H9 (cell line): Measurements from ENCODE around the gene GABRG1. TPM values are rescaled to one million over a fixed set of nuclear protein-coding genes. Genes with fewer than 3 reads are reported as not detected.

Source experiments
- DNase-seq: peaks from one replicate; pipeline ENCODE4 v3.0.0-alpha.2; 2017
- H2AFZ ChIP-seq: one replicate; pipeline ENCODE4 v1.6.1; 2013; ENCODE audit warnings: mild to moderate bottlenecking, low read length, control low read depth, moderate library complexity
- H2AK5ac ChIP-seq: 2 replicates; pipeline ENCODE4 v1.6.1; 2013; ENCODE audit warnings: low read length, control low read depth, mixed read lengths; ENCODE audit not compliant: insufficient read length
- H2BK120ac ChIP-seq: one replicate; pipeline ENCODE4 v1.6.1; 2013; ENCODE audit warnings: low read depth, mild to moderate bottlenecking, low read length, control low read depth, inconsistent platforms; ENCODE audit not compliant: poor library complexity, severe bottlenecking
- H2BK12ac ChIP-seq: 2 replicates; pipeline ENCODE4 v1.6.1; 2013; ENCODE audit warnings: low read length, control low read depth, mixed read lengths, low read depth; ENCODE audit not compliant: insufficient read length
- H2BK15ac ChIP-seq: 2 replicates; pipeline ENCODE4 v1.6.1; 2013; ENCODE audit warnings: low read depth, low read length, control low read depth
- H2BK20ac ChIP-seq: one replicate; pipeline ENCODE4 v1.6.1; 2013; ENCODE audit warnings: low read depth, mild to moderate bottlenecking, low read length, control low read depth, inconsistent platforms; ENCODE audit not compliant: poor library complexity, severe bottlenecking
- H2BK5ac ChIP-seq: 2 replicates; pipeline ENCODE4 v1.6.1; 2013; ENCODE audit warnings: low read length, control low read depth, mixed read lengths; ENCODE audit not compliant: insufficient read length
- H3K14ac ChIP-seq: 2 replicates; pipeline ENCODE4 v1.6.1; 2013; ENCODE audit warnings: low read length, control low read depth; ENCODE audit not compliant: insufficient read depth
- H3K18ac ChIP-seq: 2 replicates; pipeline ENCODE4 v1.6.1; 2013; ENCODE audit warnings: low read depth, mild to moderate bottlenecking, mixed read lengths, low read length, control low read depth; ENCODE audit not compliant: insufficient read length
- H3K23ac ChIP-seq: 2 replicates; pipeline ENCODE4 v1.6.1; 2013; ENCODE audit warnings: low read length, control low read depth, mixed read lengths, low read depth; ENCODE audit not compliant: insufficient read length
- H3K23me2 ChIP-seq: 2 replicates; pipeline ENCODE4 v1.6.1; 2013; ENCODE audit warnings: low read depth, mild to moderate bottlenecking, mixed read lengths, low read length, control low read depth; ENCODE audit not compliant: insufficient read length, poor library complexity, severe bottlenecking
- H3K27ac ChIP-seq: 2 replicates; pipeline ENCODE4 v1.5.1; 2013; ENCODE audit warnings: low read length, control low read depth, mixed read lengths, low read depth; ENCODE audit not compliant: insufficient read length
- H3K27me3 ChIP-seq: 2 replicates; pipeline ENCODE4 v1.6.1; 2013; ENCODE audit warnings: low read length, control low read depth, inconsistent platforms; ENCODE audit not compliant: insufficient read depth
- H3K4ac ChIP-seq: 2 replicates; pipeline ENCODE4 v1.6.1; 2013; ENCODE audit warnings: low read depth, mild to moderate bottlenecking, control low read depth, inconsistent platforms, low read length, moderate library complexity
- H3K4me1 ChIP-seq: 2 replicates; pipeline ENCODE4 v1.6.1; 2013; ENCODE audit warnings: low read length, control low read depth, inconsistent platforms; ENCODE audit not compliant: insufficient read depth
- H3K4me2 ChIP-seq: 2 replicates; pipeline ENCODE4 v1.6.1; 2013; ENCODE audit warnings: low read length, control low read depth, mixed read lengths; ENCODE audit not compliant: insufficient read length, insufficient read depth
- H3K56ac ChIP-seq: 2 replicates; pipeline ENCODE4 v1.6.1; 2013; ENCODE audit warnings: low read depth, mild to moderate bottlenecking, mixed read lengths, low read length, control low read depth; ENCODE audit not compliant: insufficient read length
- H3K79me1 ChIP-seq: 2 replicates; pipeline ENCODE4 v1.6.1; 2013; ENCODE audit warnings: low read depth, mild to moderate bottlenecking, moderate library complexity, low read length, control low read depth, inconsistent platforms; ENCODE audit not compliant: insufficient read depth, poor library complexity, severe bottlenecking
- H3K79me2 ChIP-seq: 2 replicates; pipeline ENCODE4 v1.6.1; 2013; ENCODE audit warnings: low read length, control low read depth, inconsistent platforms; ENCODE audit not compliant: insufficient read depth
- H3K9ac ChIP-seq: 2 replicates; pipeline ENCODE4 v1.6.1; 2013; ENCODE audit warnings: low read length, control low read depth, mixed read lengths; ENCODE audit not compliant: insufficient read length; ENCODE audit errors: extremely low read depth
- H3K9me3 ChIP-seq: one replicate; pipeline ENCODE4 v1.6.1; 2013; ENCODE audit warnings: low read depth, low read length, inconsistent platforms; ENCODE audit not compliant: control insufficient read depth
- H3T11ph ChIP-seq: one replicate; pipeline ENCODE4 v1.6.1; 2013; ENCODE audit warnings: mild to moderate bottlenecking, low read length, control low read depth, inconsistent platforms
- H4K20me1 ChIP-seq: one replicate; pipeline ENCODE4 v1.6.1; 2013; ENCODE audit not compliant: control insufficient read depth, insufficient read length, insufficient read depth
- H4K5ac ChIP-seq: 2 replicates; pipeline ENCODE4 v1.6.1; 2013; ENCODE audit warnings: low read depth, mild to moderate bottlenecking, mixed read lengths, low read length, control low read depth; ENCODE audit not compliant: insufficient read length
- H4K8ac ChIP-seq: replicated peaks from 2 replicates; pipeline ENCODE4 v1.6.1; 2013; ENCODE audit warnings: low read length, control low read depth, mixed read lengths, low read depth; ENCODE audit not compliant: insufficient read length
- H4K91ac ChIP-seq: 2 replicates; pipeline ENCODE4 v1.6.1; 2013; ENCODE audit warnings: low read depth, mild to moderate bottlenecking, moderate library complexity, mixed read lengths, low read length, control low read depth; ENCODE audit not compliant: insufficient read length
- H3K27ac Mint-ChIP-seq, 3 experiments: 2 replicates in 2 of 3; 3 replicates in 1 of 3; pipeline ENCODE4 v1.8.0; 2020 to 2021; ENCODE audit warnings: mixed read lengths in 3 of 3, mild to moderate bottlenecking in 1 of 3, moderate library complexity in 1 of 3
- H3K27me3 Mint-ChIP-seq: 2 replicates; pipeline ENCODE4 v1.8.0; 2021; ENCODE audit warnings: low read depth, mild to moderate bottlenecking, moderate library complexity, mixed read lengths
- H3K36me3 Mint-ChIP-seq, 3 experiments: 2 replicates in 2 of 3; 3 replicates in 1 of 3; pipeline ENCODE4 v1.8.0; 2020 to 2021; ENCODE audit warnings: low read depth in 3 of 3, mixed read lengths in 3 of 3; ENCODE audit not compliant: insufficient read depth in 1 of 3
- H3K4me1 Mint-ChIP-seq, 2 experiments: 2 replicates each; pipeline ENCODE4 v1.8.0; 2020; ENCODE audit warnings: mixed read lengths in 2 of 2
- H3K4me3 Mint-ChIP-seq, 2 experiments: 2 replicates in 1 of 2; 3 replicates in 1 of 2; pipeline ENCODE4 v1.8.0; 2020 to 2021; ENCODE audit warnings: mild to moderate bottlenecking in 2 of 2, mixed read lengths in 2 of 2, moderate library complexity in 1 of 2
- H3K9me3 Mint-ChIP-seq, 2 experiments: 2 replicates in 1 of 2; 3 replicates in 1 of 2; pipeline ENCODE4 v1.8.0; 2020; ENCODE audit warnings: mild to moderate bottlenecking in 2 of 2, mixed read lengths in 2 of 2, moderate library complexity in 1 of 2
- CTCF ChIP-seq: fragments of 200-600 bp; sonication (generic); conservative IDR thresholded peaks from 3 replicates; pipeline ENCODE4 v1.8.0; 2021; ENCODE audit warnings: antibody characterized with exemption, mild to moderate bottlenecking
- WGBS: extraction: QIAGEN DNeasy Blood & Tissue Kit; methylation state at CpG from one replicate; pipeline ENCODE4 v1.1.7; 2013; ENCODE audit warnings: missing lambda C conversion rate, low lambda C conversion rate, mixed read lengths; ENCODE audit not compliant: insufficient read length; ENCODE audit errors: extremely low coverage; 5-methylcytosine and 5-hydroxymethylcytosine counted together
- total RNA-seq: library from RNA; stranded (reverse); gene quantifications from 2 replicates; pipeline ENCODE4 v1.2.1, GENCODE V29; 2021

Gene GABRG1
- total RNA-seq, 1 experiment from 2014 or later = 0.11 TPM

GRCh38 chr4:46081674-46082073, 42.2 kb downstream of the GABRG1 start:
- Histone ChIP-seq H2AFZ (no peak overlapping the region), H3T11ph (no peak overlapping the region), H3K27ac (no peak overlapping the region), H3K14ac (no peak overlapping the region), H4K91ac (no peak overlapping the region), H3K27me3 (no peaks in the 10 kb centered on the region), H3K56ac (no peak overlapping the region), H3K79me2 (no peaks in the 10 kb centered on the region), H2BK12ac (no peak overlapping the region), H4K8ac (no peak overlapping the region), H2BK120ac (no peak overlapping the region), H3K4me1 (no peaks in the 10 kb centered on the region), H4K20me1 (no peaks in the 10 kb centered on the region), H3K18ac (no peak overlapping the region), H2BK20ac (no peak overlapping the region), H2BK5ac (no peak overlapping the region), H3K79me1 (no peaks in the 10 kb centered on the region), H2AK5ac (no peak overlapping the region), H3K9me3 (no peaks in the 10 kb centered on the region), H3K4ac (no peak overlapping the region), H4K5ac (no peak overlapping the region), H3K23me2 (no peaks in the 10 kb centered on the region), H2BK15ac (no peak overlapping the region), H3K23ac (no peak overlapping the region), H3K4me2 (no peak overlapping the region), H3K9ac (no peak overlapping the region)
- no peaks in the 10 kb centered on the region for H3K36me3 Mint-ChIP-seq
- H3K4me3 Mint-ChIP-seq = no peak overlapping the region
- H3K27ac Mint-ChIP-seq = no peak overlapping the region
- H3K27me3 Mint-ChIP-seq = no peaks in the 10 kb centered on the region; the same call in 1 of the 2 replicates
- H3K4me1 Mint-ChIP-seq = no peaks in the 10 kb centered on the region
- no peak for DNase-seq
- TF ChIP-seq CTCF = no peak
- no peaks in the 10 kb centered on the region for H3K9me3 Mint-ChIP-seq
- WGBS = no CpG with 5 or more reads among the region's 5 CpGs
